K562 (cell line): ENCODE measurements around the gene TMTC4. TPM values are rescaled to one million over a fixed set of nuclear protein-coding genes. Genes with fewer than 3 reads are reported as not detected.

Source experiments
- ATAC-seq: fragments of 200-7000 bp; cut with Tn5 transposase; 3 replicates; pipeline ENCODE4 v1.9.1; 2020; ENCODE audit warnings: moderate library complexity
- BruUV-seq: library from RNA; stranded (reverse); fragments of 400-500 nt; replicated peaks from 2 replicates; lab custom pipeline; 2021; lab: Mats Ljungman, UMichigan
- CTCF ChIA-PET: fragments of 300-600 bp; formaldehyde crosslinking; extraction: SDS; loops from one replicate; lab custom pipeline; 2021; ENCODE audit warnings: low intra/inter-chr PET ratio; lab: Yijun Ruan, JAX
- POLR2A ChIA-PET: fragments of 300-600, 350-650 bp; sonication (Branson Sonifier 250); formaldehyde crosslinking; extraction: SDS; loops from one replicate; lab custom pipeline; 2021; ENCODE audit warnings: antibody characterized with exemption, inconsistent platforms; lab: Yijun Ruan, JAX
- DNase-seq, 4 experiments: peaks; one replicate each; pipeline versions ENCODE4 v3.0.0 to v3.0.0-alpha.2; 2011 to 2018; ENCODE audit warnings: low spot score in 3 of 4, mixed read lengths in 3 of 4; ENCODE audit errors: extremely low read depth in 1 of 4
- FAIRE-seq: peaks from 2 replicates; lab custom pipeline; 2011; peaks lifted over from hg19 to GRCh38; lab: Jason Lieb, UNC
- H2AFZ ChIP-seq: 2 replicates; pipeline ENCODE4 v1.6.0; 2011; ENCODE audit warnings: low read depth, low read length, control low read depth, inconsistent platforms
- H3K27ac ChIP-seq: fragments of 200-600 bp; 3 replicates; pipeline ENCODE4 v1.8.0; 2011; ENCODE audit warnings: low read depth, mild to moderate bottlenecking, control low read depth, inconsistent platforms, low read length, moderate library complexity, mixed read lengths; ENCODE audit errors: extremely low read depth
- H3K27me3 ChIP-seq, 2 experiments: fragments of 300-600 bp in 1 of 2; 2 replicates in 1 of 2; 3 replicates in 1 of 2; pipeline versions ENCODE4 v1.6.0 to v1.8.0; 2011; ENCODE audit warnings: inconsistent platforms in 2 of 2, low read length in 2 of 2, mild to moderate bottlenecking in 1 of 2, mixed read lengths in 1 of 2, moderate library complexity in 1 of 2; ENCODE audit not compliant: control insufficient read depth in 2 of 2, insufficient read depth in 2 of 2
- H3K36me3 ChIP-seq: fragments of 300-600 bp; 3 replicates; pipeline ENCODE4 v1.8.0; 2011; ENCODE audit warnings: mild to moderate bottlenecking, low read length, inconsistent platforms; ENCODE audit not compliant: control insufficient read depth, insufficient read depth
- H3K4me1 ChIP-seq, 2 experiments: fragments of 200-600 bp in 1 of 2; replicated peaks in 1 of 2; 2 replicates in 1 of 2; 3 replicates in 1 of 2; pipeline versions ENCODE4 v1.5.1 to v1.8.0; 2011; ENCODE audit warnings: inconsistent platforms in 2 of 2, low read length in 2 of 2, mild to moderate bottlenecking in 1 of 2, mixed read lengths in 1 of 2, moderate library complexity in 1 of 2; ENCODE audit not compliant: control insufficient read depth in 2 of 2, insufficient read depth in 2 of 2
- H3K4me2 ChIP-seq: 2 replicates; pipeline ENCODE4 v1.6.1; 2011; ENCODE audit warnings: low read length, control low read depth, inconsistent platforms, mixed read lengths; ENCODE audit not compliant: insufficient read depth
- H3K4me3 ChIP-seq: fragments of 200-600 bp; sonication (generic), shearing (Covaris generic); 2 replicates; pipeline ENCODE4 v1.5.1; 2016; ENCODE audit warnings: control low read depth, inconsistent platforms
- H3K79me2 ChIP-seq: fragments of 200-600 bp; 3 replicates; pipeline ENCODE4 v1.8.0; 2011; ENCODE audit warnings: low read length, inconsistent platforms; ENCODE audit not compliant: control insufficient read depth, insufficient read depth
- H3K9ac ChIP-seq, 2 experiments: 2 replicates each; pipeline versions ENCODE4 v1.6.0 to v1.6.1; 2011; ENCODE audit warnings: low read depth in 2 of 2, low read length in 2 of 2, control low read depth in 1 of 2, inconsistent platforms in 1 of 2, mild to moderate bottlenecking in 1 of 2, mixed read lengths in 1 of 2; ENCODE audit not compliant: insufficient read depth in 1 of 2
- H3K9me1 ChIP-seq: one replicate; pipeline ENCODE4 v1.6.0; 2011; ENCODE audit warnings: inconsistent platforms, mild to moderate bottlenecking, low read length, moderate library complexity; ENCODE audit not compliant: control insufficient read depth, insufficient read depth
- H3K9me3 ChIP-seq: replicated peaks from 2 replicates; pipeline ENCODE4 v1.5.1; 2011; ENCODE audit warnings: low read depth, low read length, inconsistent platforms; ENCODE audit not compliant: control insufficient read depth, insufficient read depth
- H4K20me1 ChIP-seq: replicated peaks from 2 replicates; pipeline ENCODE4 v1.6.1; 2011; ENCODE audit warnings: low read length, inconsistent platforms, mixed read lengths; ENCODE audit not compliant: control insufficient read depth, insufficient read depth
- PHF21A ChIP-seq: fragments of 450-650 bp; IDR thresholded peaks from 2 replicates; pipeline ENCODE4 v1.6.1; 2017; ENCODE audit warnings: low read depth, borderline replicate concordance
- PPARD ChIP-seq: fragments of 250-450 bp; sonication (Bioruptor Pico); IDR thresholded peaks from 2 replicates; pipeline ENCODE4 v1.8.0; 2022; ENCODE audit warnings: inconsistent platforms, mild to moderate bottlenecking, moderate library complexity
- RNF2 ChIP-seq: sonication (generic); IDR thresholded peaks from 2 replicates; pipeline ENCODE4 v1.6.1; 2016
- SPI1 ChIP-seq: IDR thresholded peaks from 2 replicates; pipeline ENCODE4 v1.6.1; 2011; ENCODE audit warnings: low read depth, low read length, control low read depth, borderline replicate concordance
- YBX1 ChIP-seq: fragments of 450-650 bp; IDR thresholded peaks from 2 replicates; pipeline ENCODE4 v1.7.1; 2016; ENCODE audit warnings: mild to moderate bottlenecking
- WGBS: fragments of 100-300 bp; shearing (Covaris generic); methylation state at CpG from one replicate; pipeline ENCODE4 v1.1.6; 2016; ENCODE audit warnings: low coverage, mixed read lengths; ENCODE audit not compliant: insufficient coverage; ENCODE audit errors: missing lambda C conversion rate; 5-methylcytosine and 5-hydroxymethylcytosine counted together
- in situ Hi-C: fragments of 300-500 bp; cut with MboI; formaldehyde crosslinking; loops from 4 replicates; pipeline ENCODE4 v1.15.0; 2018; ENCODE audit warnings: inconsistent platforms, mixed read lengths
- intact Hi-C: fragments of 100-400 bp; cut with micrococcal nuclease; formaldehyde crosslinking; loops from 2 replicates; pipeline ENCODE4 v1.14.2; 2022
- polyA plus RNA-seq, 8 experiments: library from polyadenylated mRNA; depleted of rRNA in 4 of 8; stranded (reverse) in 5 of 8; unstranded in 3 of 8; fragments of >200 nt; fragmentation: Nextera tagmentation in 2 of 8; fragmentation: Illumina TruSeq in 1 of 8; extraction: Ambion mirVana in 2 of 8; extraction: Trizol in 1 of 8; gene quantifications; 2 replicates each; pipeline versions ENCODE4 v1.2.1 to v1.2.3, GENCODE V29; 2011 to 2014; ENCODE audit warnings: inconsistent platforms in 1 of 8, missing spikeins in 1 of 8
- total RNA-seq, 7 experiments: library from RNA; depleted of rRNA in 6 of 7; stranded (reverse); fragments of >200 nt in 6 of 7; fragmentation: Illumina TruSeq in 2 of 7; extraction: Trizol in 2 of 7; gene quantifications; 2 replicates each; pipeline versions ENCODE4 v1.2.1 to v1.2.3, GENCODE V29; 2011 to 2021; ENCODE audit warnings: low replicate concordance in 1 of 7
- TF ChIP-seq, protein P1 (sequence below): fragments of 450-650 bp; conservative IDR thresholded peaks from 2 replicates; pipeline ENCODE4 v1.6.1; 2016; ENCODE audit warnings: missing genetic modification characterization, low read depth, mild to moderate bottlenecking, control low read depth, missing compliant biosample characterization
- TF ChIP-seq, protein P2 (sequence below), 3 experiments: fragments of 200-800 bp in 1 of 3; sonication (Bioruptor generic) in 1 of 3; sonication (generic) in 1 of 3; formaldehyde crosslinking in 1 of 3; IDR thresholded peaks; 2 replicates each; pipeline versions ENCODE4 v1.6.1 to v1.8.0; 2016 to 2022; ENCODE audit warnings: mild to moderate bottlenecking in 2 of 3, missing compliant biosample characterization in 2 of 3, missing genetic modification characterization in 2 of 3, missing genetic modification reagents in 1 of 3

Gene TMTC4
- total and polyA plus RNA-seq, 9 of the 15 experiments (the other 6 are each of a cell fraction or from before 2014, with no cell fraction given): 3.5 to 16.7 (median 11.8) TPM

DNA sequence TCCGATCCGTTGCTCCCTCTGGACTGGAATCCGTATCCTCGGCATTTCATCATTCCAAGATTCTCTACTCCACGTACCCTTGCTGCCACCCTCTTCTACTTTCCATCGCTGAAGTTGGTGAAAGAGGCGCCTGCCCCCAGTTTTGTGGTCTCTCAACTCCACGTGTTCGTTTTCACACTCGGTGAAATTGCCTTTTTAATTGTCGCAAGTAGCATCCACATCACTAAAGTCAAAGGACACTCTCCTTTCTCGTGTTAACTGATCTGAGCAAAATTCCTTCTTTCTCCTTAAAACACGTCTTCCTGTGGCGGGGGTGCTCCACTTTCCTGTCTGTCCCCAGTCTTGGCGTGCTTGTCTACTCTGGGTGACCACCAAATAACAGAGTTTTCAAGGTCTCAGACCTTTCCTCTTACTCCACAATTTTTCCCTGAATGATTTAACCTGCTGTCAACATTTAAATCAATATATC lies 1.1 kb upstream of the TMTC4 start:
- ATAC-seq (no peak), DNase-seq (no peak), FAIRE-seq (peak; percentile 42)
- Histone ChIP-seq H4K20me1 (peaks cover 6% of the 10 kb centered on the region; the same call in 1 of the 2 replicates), H2AFZ (peak overlapping the region; percentile 94), H3K4me2 (peak overlapping the region; percentile 84), H3K36me3 (no peaks in the 10 kb centered on the region), H3K4me1 (peaks cover 9 to 12% of the 10 kb centered on the region in 2 experiments; a peak in 4 of 5 replicates), H3K4me3 (peak overlapping the region; percentile 75; the same call in 1 of the 2 replicates), H3K27ac (no peak overlapping the region), H3K9me3 (no peaks in the 10 kb centered on the region)
- CTCF ChIA-PET: interaction anchor here (0.6 kb wide), 1 partner anchor 207 kb away, joined by 4 read pairs; no protein-coding TSS in a partner anchor
- BruUV-seq: no TSS peak
- in situ Hi-C loops: no loop called here
- TF ChIP-seq SPI1 (no peak), YBX1 (no peak), PHF21A (no peak), RNF2 (no peak), PPARD (CRISPR knock-in tag) (no peak)
- TF ChIP-seq, protein P1, sequence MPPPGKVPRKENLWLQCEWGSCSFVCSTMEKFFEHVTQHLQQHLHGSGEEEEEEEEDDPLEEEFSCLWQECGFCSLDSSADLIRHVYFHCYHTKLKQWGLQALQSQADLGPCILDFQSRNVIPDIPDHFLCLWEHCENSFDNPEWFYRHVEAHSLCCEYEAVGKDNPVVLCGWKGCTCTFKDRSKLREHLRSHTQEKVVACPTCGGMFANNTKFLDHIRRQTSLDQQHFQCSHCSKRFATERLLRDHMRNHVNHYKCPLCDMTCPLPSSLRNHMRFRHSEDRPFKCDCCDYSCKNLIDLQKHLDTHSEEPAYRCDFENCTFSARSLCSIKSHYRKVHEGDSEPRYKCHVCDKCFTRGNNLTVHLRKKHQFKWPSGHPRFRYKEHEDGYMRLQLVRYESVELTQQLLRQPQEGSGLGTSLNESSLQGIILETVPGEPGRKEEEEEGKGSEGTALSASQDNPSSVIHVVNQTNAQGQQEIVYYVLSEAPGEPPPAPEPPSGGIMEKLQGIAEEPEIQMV: no peak
- TF ChIP-seq, protein P2, sequence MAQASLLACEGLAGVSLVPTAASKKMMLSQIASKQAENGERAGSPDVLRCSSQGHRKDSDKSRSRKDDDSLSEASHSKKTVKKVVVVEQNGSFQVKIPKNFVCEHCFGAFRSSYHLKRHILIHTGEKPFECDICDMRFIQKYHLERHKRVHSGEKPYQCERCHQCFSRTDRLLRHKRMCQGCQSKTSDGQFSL (CRISPR knock-in tag; IDR thresholded peaks at IDR 0.05): no peak; the same call in 1 of the 2 replicates
- TF ChIP-seq, protein P2 (tag; IDR thresholded peaks at IDR 0.05): 0 out of 4 replicates have a peak, but pooled peaks of 1 of the 2 experiments have one; percentile 51
- TF ChIP-seq, all 486 proteins: peak for 1
- POLR2A ChIA-PET: no interaction called here
- H3K9me1 ChIP-seq: no peaks in the 10 kb centered on the region
- H3K27me3 ChIP-seq: peaks cover 0 to 5% of the 10 kb centered on the region in 2 experiments; a peak in 3 of 5 replicates
- WGBS: 36% methylated on average over 11 of the region's 15 CpGs
- peak overlapping the region; percentile 55 to 92; a peak in 2 of 4 replicates for H3K9ac ChIP-seq
- peaks cover 22% of the 10 kb centered on the region for H3K79me2 ChIP-seq
- intact Hi-C loops: loop anchor here (2.0 kb wide), 1 partner anchor 103 kb away; no protein-coding TSS in a partner anchor
